HG03469 (cell line): ENCODE measurements around the gene TANC1.

Experiments used
- ATAC-seq: cut with Tn5 transposase; IDR thresholded peaks from one replicate; pipeline ENCODE4 v1.9.1; 2021; ENCODE audit warnings: mild to moderate bottlenecking, moderate library complexity, moderate number of reproducible peaks; ENCODE audit not compliant: unreplicated experiment

TANC1 gene

DNA sequence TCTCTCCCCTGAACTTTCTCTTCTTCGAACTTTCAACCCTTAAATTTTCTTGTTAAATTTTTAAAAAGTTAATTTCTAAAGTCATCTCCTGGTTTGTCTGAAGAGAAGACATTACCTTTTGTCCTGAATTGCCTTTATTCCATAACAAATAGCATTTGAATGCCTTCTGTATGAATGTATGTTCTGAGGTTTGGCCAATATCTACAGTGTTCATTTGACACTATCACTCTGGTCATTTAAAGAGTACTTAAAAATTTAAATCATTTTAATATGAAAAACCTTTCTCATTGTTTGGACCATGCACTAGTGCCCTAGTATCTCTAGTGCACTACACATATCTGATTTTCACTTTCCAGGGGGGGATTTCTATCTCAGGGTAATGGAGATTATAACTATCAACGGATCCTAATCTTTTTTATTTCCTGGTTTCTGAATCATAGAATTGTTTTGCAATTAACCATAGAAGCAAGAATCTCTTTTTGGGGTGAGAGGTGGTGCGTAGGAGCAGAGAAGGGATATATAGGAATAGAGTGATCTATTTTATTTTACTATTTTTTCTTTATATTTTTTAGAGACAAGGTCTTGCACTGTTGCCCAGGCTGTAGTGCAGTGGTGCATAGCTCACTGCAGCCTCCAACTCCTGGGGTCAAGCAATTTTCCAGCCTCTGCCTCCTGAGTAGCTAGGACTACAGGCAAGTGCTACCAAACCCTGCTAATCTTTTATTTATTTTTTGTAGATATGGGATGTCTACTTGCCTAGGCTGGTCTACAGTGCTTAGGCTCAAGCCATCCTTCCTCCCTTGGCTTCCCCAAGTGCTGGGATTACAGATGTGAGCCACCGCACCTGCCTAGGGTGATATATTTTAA is 25.5 kb downstream of the TANC1 start:
- no peak for ATAC-seq

DNA sequence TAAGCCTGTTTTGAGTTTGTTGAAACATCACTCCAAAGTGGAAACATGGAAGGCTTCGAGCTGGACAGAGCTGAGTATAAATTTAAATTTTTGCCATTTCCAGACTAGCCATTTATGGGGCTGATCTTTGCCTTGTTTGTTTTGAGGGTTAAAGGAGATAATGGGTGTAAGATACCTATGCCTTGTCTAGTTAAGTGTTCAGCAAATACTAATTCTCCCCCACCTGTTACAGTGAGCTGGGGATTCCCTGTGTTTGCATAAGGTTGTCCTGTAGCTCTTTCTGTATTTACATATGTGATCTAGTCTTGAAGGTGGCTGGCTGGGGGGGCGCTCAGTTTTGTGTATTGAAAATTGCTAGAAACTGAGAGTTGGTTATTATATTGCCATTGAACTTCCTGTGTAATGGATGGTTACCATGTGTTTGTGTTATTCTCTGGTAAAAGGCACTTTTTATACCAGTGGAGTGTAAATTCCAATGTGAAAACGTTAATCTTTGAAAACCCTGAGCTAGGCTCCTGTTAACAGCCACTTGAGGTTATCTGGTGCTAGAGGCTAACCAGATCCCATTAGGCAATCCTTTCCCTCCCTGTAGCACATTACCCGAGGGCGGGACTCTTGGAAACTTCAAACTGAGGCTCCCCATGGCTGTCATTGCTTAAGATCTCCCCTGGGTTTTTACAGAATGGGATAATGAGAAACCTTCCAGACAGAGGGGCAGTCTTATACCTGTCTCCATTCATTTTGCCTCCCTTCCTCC is 26.7 kb downstream of the TANC1 start:
- ATAC-seq: no peak

DNA sequence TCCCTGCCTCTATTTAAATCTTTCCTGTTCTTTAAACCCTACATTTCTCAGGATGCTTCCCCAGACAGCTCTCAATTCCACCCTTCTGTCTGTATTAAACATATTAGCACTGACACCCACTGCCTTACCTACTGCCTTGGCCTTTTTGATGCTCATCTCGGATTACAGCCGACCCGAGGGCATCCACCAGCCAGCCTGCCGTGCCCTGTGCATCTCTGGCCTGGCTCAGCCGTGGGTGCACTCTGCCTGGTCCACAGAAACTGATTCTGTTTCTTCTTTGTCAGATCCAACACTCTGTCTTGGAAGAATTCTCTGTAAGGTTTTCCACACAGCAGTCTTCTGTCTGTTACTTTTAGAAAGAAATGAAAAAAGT is 27.2 kb downstream of the TANC1 start:
- ATAC-seq: no peak

DNA sequence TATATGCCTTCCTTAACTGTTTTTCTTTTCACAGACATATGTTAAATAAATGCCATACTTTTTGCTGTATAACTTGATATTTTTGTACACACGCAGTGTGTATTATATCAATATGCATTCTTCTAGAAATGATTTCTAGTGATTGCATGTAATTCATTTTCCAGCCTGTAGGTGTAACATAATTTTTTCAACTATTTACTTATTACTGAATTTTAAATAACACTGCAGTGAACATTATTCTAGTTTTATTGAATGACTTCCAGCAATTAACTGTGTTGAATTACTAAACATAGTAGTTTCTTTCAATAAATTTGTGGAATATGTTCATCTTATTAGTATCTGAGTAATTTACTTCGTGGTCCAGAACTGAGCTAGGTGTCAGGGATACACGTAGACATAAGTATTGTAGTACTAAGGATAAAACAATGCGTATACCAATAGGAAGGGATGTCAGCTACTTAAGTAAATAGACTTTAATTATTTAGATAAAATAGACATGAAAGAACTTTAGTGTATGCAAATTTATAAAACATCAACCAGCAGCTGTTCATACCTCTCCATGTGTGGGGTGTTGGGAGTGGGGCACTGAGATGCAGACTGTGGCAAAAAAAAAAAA is 28.0 kb downstream of the TANC1 start:
- ATAC-seq: no peak

DNA sequence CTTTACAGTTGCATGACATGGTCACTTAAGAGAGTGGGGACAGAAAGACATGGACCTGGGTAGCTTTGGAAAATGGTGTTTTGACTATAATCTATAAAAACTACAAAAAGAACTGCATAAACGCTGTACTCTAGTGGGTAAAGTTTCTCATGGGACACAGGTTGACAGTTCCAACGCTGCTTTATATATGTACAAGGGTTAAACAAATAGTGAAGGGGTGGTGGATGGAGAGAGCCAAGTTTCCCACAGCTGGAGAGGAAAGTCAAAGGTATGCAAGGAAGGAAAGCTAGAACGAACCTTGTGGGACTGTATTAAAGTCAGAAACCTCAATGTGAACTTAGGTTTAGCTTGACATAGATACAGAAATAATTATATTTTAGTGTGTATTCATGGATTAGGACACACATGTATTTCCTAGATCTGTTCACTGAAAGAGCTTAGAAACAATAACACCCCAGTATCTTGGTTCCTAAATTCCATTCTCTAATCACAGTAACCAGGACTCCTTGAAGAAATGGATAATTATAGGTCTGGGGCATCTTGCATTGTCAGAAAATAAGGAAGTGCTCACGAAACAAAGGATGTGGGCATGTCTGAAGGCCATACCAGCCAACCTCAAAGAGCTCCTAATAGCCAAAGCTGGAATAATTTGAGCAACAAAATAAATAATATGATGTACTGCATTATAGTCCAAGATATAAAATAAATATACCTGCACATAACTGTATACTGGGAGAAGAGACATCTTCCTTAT is 28.8 kb downstream of the TANC1 start:
- no peak for ATAC-seq

DNA sequence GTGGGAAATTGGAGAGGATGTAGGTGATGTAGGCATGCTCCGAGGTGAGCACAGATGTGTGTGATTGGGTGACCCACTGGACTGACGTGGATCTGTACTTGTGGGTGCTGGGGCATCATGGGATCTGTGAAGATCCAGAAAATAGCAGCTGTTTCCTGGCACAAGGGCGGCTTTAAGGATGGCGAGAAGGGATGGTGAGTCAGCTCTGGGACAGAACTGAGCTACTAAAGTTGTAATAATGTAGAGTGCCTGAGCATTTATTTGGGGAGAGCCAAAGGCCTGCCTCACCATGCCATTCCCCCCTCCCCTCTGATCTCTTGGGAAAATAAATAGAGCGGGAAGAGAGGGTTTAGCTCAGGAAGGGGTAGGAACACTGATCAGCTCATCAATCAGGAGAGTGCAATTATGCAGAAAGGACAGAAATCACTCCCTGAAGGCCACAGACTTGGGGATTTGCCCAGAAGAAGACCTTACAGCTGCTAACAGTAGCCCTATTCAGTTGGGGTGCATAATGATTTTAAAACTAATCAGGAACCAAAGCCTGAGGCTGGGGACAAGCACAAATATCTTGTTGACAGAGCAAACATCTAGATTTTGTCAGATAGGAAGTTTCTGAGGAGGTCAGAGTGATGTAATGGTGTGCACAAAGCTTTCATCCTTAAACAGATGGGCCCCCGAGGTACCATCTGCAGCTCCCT is 30.3 kb downstream of the TANC1 start:
- no peak for ATAC-seq

DNA sequence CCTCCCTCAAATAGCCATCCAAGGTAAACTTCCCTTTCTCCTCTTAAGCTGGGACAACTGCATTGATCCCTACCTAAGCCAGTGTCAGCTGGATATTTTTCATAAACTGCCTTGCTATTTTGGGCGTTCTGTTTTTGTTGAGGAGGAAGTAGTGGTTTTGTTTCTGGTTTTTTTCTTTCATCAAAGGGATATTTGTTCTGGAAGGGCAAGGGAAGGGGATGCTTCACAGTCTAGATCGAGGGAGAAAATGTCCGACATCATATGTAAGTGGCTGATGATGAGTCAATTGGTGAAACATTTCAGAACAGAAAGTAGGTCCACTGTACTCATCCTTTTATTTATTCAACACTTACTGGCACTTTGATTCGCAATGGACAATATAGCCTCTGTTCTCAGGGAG is 31.0 kb downstream of the TANC1 start:
- no peak for ATAC-seq

DNA sequence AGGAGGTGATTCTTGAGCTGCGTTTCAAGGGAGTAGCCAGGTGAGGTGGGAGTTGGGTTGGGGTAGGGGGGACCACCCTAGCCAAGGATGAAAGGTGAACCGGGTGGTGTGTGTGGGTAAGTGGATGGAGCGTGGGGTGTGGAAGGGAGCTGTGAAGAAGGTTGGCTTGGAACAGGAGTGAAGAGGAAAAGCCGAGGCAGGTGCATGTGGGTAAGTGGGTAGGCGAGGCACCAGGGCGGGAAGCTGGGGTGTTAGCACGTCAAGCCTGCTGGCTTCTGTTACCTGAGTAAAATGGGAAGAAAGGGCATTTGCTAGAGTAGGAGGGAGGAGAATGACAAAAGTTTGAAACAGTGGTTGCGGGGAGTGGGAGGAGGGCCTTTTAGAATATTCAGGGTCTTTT is 31.6 kb downstream of the TANC1 start:
- no peak for ATAC-seq

DNA sequence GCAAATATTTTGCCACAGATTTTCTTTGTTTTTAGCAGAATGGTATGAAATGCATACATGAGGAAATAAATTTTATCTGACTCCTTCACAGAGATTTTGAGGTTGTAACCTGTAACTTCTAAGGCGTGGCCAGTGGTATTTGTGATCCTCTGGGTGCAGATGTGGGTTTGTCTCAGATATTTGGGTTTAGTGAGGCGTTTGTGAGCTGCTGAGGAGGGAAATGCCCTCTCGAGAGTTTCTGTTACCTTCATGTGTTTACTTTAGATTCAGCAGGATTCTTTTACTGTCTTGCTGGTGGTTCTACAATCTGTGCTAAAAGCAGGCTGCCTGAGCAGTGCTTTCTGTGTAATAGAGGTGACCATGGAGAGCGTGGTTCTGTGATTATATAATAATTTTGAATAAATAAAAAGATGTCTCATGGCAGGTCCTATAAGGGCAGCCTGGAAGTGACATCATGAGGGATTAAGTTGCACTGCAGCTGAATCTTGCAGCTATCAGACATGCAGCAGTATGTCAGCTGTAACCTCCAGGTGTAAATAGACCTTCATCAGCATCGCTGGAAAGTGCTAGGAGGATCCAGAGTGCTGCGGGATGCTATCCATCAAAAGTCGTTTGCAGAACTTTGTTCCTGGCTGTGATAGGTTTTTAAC is 34.1 kb downstream of the TANC1 start:
- ATAC-seq: no peak

DNA sequence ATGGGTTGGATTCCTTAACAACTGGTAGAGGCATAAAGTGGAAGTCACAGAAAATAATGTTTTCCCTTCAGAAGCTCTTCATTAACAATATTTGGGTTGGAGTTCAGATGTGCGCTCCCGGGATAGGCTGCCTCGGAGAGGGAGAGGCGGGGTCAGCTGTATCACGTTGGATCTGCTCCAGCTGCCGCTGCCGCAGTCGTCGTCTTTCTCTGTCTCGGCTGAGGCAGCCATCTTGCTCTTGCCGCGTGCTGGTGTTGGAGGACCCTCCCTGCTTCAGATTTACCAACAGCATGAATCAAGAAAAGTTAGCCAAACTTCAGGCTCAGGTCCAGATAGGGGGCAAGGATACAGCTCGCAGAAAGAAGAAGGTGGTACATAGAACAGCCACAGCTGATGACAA is 35.1 kb downstream of the TANC1 start:
- ATAC-seq: no peak

DNA sequence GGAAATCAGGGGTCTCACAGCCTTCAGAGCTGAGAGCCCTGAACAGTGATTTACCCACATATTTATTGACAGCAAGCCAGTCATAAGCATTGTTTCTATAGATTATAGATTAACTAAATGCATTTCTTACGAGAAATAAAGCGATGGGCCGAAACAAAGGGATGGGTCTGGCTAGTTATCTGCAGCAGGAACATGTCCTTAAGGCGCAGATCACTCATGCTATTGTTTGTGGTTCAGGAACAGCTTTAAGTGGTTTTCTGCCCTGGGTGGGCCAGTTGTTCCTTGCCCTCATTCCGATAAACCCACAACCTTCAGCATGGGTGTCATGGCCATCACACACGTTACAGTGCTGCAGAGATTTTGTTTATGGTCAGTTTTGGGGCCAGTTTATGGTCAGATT is 36.4 kb downstream of the TANC1 start:
- no peak for ATAC-seq

DNA sequence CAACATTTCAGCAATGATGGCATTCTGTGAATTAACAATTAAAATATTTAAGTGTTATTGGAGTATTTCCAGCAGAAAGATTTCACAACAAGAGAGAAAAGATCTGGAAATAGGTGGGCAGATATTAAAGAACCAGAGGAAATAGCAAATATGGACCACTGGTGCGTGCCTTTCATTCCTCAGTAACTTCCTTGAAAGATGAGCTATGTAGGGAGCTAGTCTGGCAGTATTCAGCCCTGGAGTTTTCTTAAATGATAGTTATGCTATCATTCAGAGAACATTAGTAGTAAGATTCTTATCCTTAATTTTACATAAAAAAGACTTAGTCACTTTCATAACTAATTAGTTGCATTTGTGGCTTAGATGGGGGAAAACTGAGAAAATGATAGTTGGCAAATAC is 41.5 kb downstream of the TANC1 start:
- no peak for ATAC-seq

DNA sequence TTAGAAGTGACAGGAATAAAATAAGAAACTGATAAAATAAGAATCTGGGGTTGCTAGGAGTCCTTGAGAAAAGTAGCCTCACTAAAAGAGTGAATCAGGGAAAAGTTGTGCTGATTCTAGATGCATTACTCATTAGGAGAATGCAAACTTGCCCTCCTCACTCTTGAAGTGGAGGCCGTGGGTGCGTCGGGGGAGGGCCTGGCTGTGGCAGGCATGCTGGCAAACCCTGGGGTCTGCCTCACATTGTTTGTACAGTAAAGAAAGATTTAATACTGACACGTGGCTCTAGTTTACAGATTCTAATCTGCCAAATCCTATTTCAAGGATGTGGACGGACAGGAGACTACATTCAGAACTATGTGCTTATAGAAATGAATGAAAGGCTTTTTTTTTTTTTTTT is 41.9 kb downstream of the TANC1 start:
- no peak for ATAC-seq

DNA sequence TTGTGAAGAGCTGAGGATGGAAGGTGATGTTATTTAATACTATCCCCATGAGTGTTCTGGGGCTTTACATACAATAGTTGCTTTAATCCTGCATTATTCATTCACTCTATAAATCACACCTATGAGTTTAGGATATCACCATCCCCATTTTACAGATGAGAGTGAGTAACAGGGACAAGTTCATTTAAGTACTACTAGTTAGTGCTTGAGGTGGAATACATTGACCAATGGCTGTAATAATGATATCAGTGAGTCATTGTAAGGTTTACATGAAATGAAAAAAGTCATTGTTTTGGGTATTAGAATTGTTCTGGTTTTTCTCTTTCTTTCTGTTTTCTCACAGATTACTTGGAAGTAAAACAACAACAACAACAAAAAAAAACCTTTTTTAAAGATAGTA is 42.5 kb downstream of the TANC1 start:
- ATAC-seq: no peak

DNA sequence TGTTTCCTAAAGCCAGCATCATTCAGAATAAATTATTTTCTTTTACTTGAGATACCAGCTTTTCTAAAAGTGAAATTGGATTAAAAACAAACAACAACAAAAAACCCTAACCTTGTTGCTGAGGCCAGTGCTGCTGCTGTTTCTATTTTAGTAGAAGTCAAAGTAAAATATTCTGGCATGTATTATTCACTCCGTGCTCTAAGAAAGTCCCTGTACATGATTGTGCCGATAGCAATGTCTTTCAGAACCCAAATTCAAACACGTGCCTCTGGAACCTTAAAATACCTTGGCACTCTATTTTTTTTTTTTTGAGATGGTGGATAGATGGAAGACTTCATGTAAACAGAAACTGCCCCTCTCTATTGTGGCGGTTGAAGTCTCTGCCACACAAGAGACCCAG is 43.7 kb downstream of the TANC1 start:
- ATAC-seq: no peak

DNA sequence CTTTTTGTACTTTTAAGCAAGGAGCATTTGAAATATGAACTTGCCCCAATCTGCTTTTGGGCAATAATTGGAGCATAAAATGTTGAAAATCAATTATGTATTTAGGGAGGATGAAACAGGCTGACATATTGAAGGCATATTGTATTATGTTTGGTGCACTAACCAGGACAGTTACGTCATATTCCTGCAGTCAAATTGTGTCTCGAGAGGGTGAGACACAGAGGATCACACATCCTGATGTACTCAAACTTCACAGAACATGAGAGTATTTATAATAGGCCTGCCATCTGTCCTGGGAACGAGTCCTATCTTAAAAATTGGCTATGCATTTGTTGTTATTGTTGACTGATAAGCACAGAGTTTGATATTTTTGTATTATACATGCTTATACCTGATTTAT is 44.7 kb downstream of the TANC1 start:
- no peak for ATAC-seq

DNA sequence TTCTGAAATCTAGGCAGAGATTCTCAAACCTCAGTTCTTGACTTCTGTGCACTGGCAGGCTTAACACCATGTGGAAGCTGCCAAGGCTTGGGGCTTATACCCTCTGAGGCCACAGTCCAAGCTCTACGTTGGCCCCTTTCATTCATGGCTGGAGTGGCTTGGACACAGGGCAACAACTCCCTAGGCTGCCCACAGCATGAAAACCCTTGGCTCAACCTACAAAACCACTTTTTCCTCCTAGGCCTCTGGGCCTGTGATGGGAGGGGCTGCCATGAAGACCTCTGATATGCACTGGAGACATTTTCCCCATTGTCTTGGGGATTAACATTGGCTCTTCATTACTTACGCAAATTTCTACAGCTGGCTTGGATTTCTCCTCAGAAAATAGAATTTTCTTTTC is 46.7 kb downstream of the TANC1 start:
- no peak for ATAC-seq

DNA sequence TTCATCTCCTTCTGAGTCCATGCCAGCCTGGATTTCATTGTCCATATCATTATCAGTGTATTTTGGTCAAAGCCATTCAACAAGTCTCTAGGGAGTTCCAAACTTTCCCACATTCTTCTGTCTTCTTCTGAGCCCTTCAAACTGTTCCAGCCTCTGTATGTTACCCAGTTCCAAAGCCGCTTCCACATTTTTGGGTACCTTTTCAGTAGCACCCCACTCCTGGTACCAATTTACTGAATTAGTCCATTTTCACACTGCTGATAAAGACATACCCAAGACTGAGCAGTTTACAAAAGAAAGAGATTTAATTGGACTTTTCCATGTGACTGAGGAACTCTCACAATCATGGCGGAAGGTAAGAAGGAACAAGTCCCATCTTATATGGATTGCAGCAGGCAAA is 47.4 kb downstream of the TANC1 start:
- ATAC-seq: no peak

DNA sequence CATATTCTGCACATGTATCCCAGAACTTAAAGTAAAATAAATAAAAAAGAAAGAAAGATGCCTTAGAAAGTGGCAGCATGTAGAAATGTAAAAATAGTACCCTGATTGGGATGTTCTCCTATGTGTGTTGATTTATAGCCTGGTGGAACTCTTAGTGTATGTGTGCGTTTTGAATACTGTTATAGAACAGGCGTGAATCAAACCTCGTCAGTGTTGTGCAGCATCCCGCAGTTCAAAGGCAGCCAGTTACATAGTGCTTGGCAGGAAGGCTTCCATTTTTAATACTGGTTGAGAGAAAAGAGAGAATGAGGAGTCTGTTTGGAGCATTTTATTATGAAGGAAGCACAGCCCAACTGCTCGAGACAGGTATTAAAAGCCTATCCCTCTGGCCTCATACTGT is 49.4 kb downstream of the TANC1 start:
- ATAC-seq: no peak

DNA sequence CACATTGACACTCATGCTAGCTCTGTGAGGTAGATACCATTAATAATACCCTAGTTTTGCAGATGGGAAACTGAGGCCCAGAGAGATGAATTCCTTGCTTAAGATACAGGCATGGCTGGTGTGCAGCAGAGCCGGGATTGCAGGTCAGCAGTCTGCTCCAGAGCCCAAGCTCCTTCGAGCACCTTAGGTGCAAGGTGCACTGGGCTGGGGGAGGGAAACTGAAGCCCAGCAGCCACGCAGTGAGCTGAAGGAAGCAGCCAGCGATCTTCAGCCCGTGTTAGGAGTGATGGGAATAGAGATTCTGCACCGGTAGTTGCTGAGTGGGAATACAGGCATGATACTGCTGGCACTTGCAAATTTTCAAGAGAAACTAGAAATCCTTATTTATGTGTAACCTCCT is 50.6 kb downstream of the TANC1 start:
- no peak for ATAC-seq
